IMR-90 (cell line): ENCODE measurements around the gene EIF4ENIF1. TPM values are rescaled to one million over a fixed set of nuclear protein-coding genes. Genes with fewer than 3 reads are reported as not detected.
"Not testable (repeated sequence)": the region's sequence is repeated elsewhere in the genome, so short reads cannot be mapped to it uniquely, and the experiment has no call there.

ENCODE experiments used
- ATAC-seq: fragments of 200-7000 bp; cut with Tn5 transposase; 2 replicates; pipeline ENCODE4 v1.9.1; 2020; ENCODE audit warnings: low read depth, mild to moderate bottlenecking, moderate library complexity
- BruUV-seq: library from RNA; stranded (reverse); fragments of 400-500 nt; replicated peaks from 2 replicates; lab custom pipeline; 2021; lab: Mats Ljungman, UMichigan
- CTCF ChIA-PET: fragments of 300-600 bp; formaldehyde crosslinking; extraction: SDS; loops from one replicate; lab custom pipeline; 2021; ENCODE audit warnings: antibody characterized with exemption; lab: Yijun Ruan, JAX
- POLR2A ChIA-PET: fragments of 300-600 bp; sonication (Branson Sonifier 250); formaldehyde crosslinking; loops from one replicate; lab custom pipeline; 2022; ENCODE audit warnings: antibody characterized with exemption; ENCODE audit not compliant: unreplicated experiment; lab: Charles Lee
- DNase-seq: peaks from one replicate; pipeline ENCODE4 v3.0.0; 2013
- H2AFZ ChIP-seq: replicated peaks from 2 replicates; pipeline ENCODE3; 2013; ENCODE audit warnings: low read length, mild to moderate bottlenecking; ENCODE audit not compliant: poor library complexity
- H2AK5ac ChIP-seq: 2 replicates; pipeline ENCODE4 v1.6.1; 2013; ENCODE audit warnings: low read depth, low read length, inconsistent platforms
- H2AK9ac ChIP-seq: replicated peaks from 2 replicates; pipeline ENCODE3; 2013; ENCODE audit warnings: mild to moderate bottlenecking, low read depth, low read length, moderate library complexity; ENCODE audit not compliant: poor library complexity
- H2BK120ac ChIP-seq: 2 replicates; pipeline ENCODE4 v1.6.1; 2013; ENCODE audit warnings: low read depth, low read length, inconsistent platforms
- H2BK15ac ChIP-seq: 3 replicates; pipeline ENCODE4 v1.6.1; 2013; ENCODE audit warnings: low read depth, low read length, inconsistent platforms
- H2BK20ac ChIP-seq: 2 replicates; pipeline ENCODE4 v1.6.1; 2013; ENCODE audit warnings: low read depth, mild to moderate bottlenecking, inconsistent platforms, low read length, moderate library complexity
- H2BK5ac ChIP-seq: 2 replicates; pipeline ENCODE4 v1.6.1; 2013; ENCODE audit warnings: mild to moderate bottlenecking, low read depth, low read length, inconsistent platforms; ENCODE audit not compliant: poor library complexity, severe bottlenecking
- H3K14ac ChIP-seq: replicated peaks from 2 replicates; pipeline ENCODE4 v1.6.1; 2013; ENCODE audit warnings: low read depth, low read length, inconsistent platforms
- H3K18ac ChIP-seq: 2 replicates; pipeline ENCODE4 v1.6.1; 2013; ENCODE audit warnings: low read depth, low read length, control low read depth
- H3K23ac ChIP-seq: 2 replicates; pipeline ENCODE4 v1.6.1; 2013; ENCODE audit warnings: low read depth, low read length, inconsistent platforms
- H3K27ac ChIP-seq: 2 replicates; pipeline ENCODE4 v1.5.1; 2013; ENCODE audit warnings: mild to moderate bottlenecking, control low read depth, low read length; ENCODE audit not compliant: insufficient read depth
- H3K27me3 ChIP-seq: 2 replicates; pipeline ENCODE4 v1.6.1; 2013; ENCODE audit warnings: low read length; ENCODE audit not compliant: control insufficient read depth, insufficient read depth
- H3K36me3 ChIP-seq: 2 replicates; pipeline ENCODE4 v1.6.1; 2013; ENCODE audit warnings: low read length, mixed read lengths; ENCODE audit not compliant: control insufficient read depth, insufficient read depth
- H3K4ac ChIP-seq: 2 replicates; pipeline ENCODE4 v1.6.1; 2013; ENCODE audit warnings: low read depth, low read length, inconsistent platforms
- H3K4me1 ChIP-seq: 2 replicates; pipeline ENCODE4 v1.6.1; 2013; ENCODE audit warnings: low read length, mixed read lengths; ENCODE audit not compliant: control insufficient read depth, insufficient read depth
- H3K4me2 ChIP-seq: 2 replicates; pipeline ENCODE4 v1.6.1; 2013; ENCODE audit warnings: low read depth, mild to moderate bottlenecking, control low read depth, low read length, moderate library complexity
- H3K4me3 ChIP-seq: 2 replicates; pipeline ENCODE4 v1.5.1; 2013; ENCODE audit warnings: low read depth, mild to moderate bottlenecking, control low read depth, low read length, moderate library complexity; ENCODE audit not compliant: insufficient read depth
- H3K56ac ChIP-seq: 2 replicates; pipeline ENCODE4 v1.6.1; 2013; ENCODE audit warnings: low read length, inconsistent platforms; ENCODE audit not compliant: insufficient read depth; ENCODE audit errors: extremely low read depth
- H3K79me1 ChIP-seq, 2 experiments: 2 replicates each; pipeline ENCODE4 v1.6.1; 2013; ENCODE audit warnings: low read length in 2 of 2, inconsistent platforms in 1 of 2, low read depth in 1 of 2
- H3K9ac ChIP-seq: 2 replicates; pipeline ENCODE4 v1.6.1; 2013; ENCODE audit warnings: low read depth, low read length, control low read depth
- H3K9me1 ChIP-seq: 2 replicates; pipeline ENCODE4 v1.6.1; 2013; ENCODE audit warnings: low read length, inconsistent platforms; ENCODE audit not compliant: insufficient read depth
- H3K9me3 ChIP-seq: 2 replicates; pipeline ENCODE4 v1.6.1; 2013; ENCODE audit warnings: low read length; ENCODE audit not compliant: control insufficient read depth, insufficient read depth
- H4K20me1 ChIP-seq: 2 replicates; pipeline ENCODE4 v1.6.1; 2013; ENCODE audit warnings: low read length, inconsistent platforms; ENCODE audit not compliant: insufficient read depth
- H4K5ac ChIP-seq: 2 replicates; pipeline ENCODE4 v1.6.1; 2013; ENCODE audit warnings: mild to moderate bottlenecking, low read depth, low read length, control low read depth
- H4K8ac ChIP-seq, 2 experiments: 2 replicates each; pipeline ENCODE4 v1.6.1; 2013; ENCODE audit warnings: low read depth in 2 of 2, low read length in 2 of 2, control low read depth in 1 of 2, inconsistent platforms in 1 of 2
- H4K91ac ChIP-seq: 2 replicates; pipeline ENCODE4 v1.6.1; 2013; ENCODE audit warnings: low read depth, low read length, inconsistent platforms; ENCODE audit not compliant: insufficient read depth
- WGBS, 2 experiments: methylation state at CpG; one replicate each; pipeline versions ENCODE4 v1.1.5 to v1.1.7; 2013; ENCODE audit warnings: missing lambda C conversion rate in 2 of 2; ENCODE audit not compliant: insufficient read length in 1 of 2; ENCODE audit errors: extremely low coverage in 2 of 2; 5-methylcytosine and 5-hydroxymethylcytosine counted together
- dilution Hi-C: fragments of 300-500 bp; cut with HindIII; formaldehyde crosslinking; loops from one replicate; pipeline ENCODE4 v1.14.3; 2018; ENCODE audit warnings: low sequenced_read_pairs; ENCODE audit not compliant: unreplicated experiment
- in situ Hi-C: fragments of 300-500 bp; cut with MboI; formaldehyde crosslinking; loops from 3 replicates; pipeline ENCODE4 v1.14.3; 2019; ENCODE audit warnings: low sequenced_read_pairs, inconsistent platforms, mixed read lengths
- intact Hi-C: fragments of 100-400 bp; cut with micrococcal nuclease; formaldehyde crosslinking; loops from 2 replicates; pipeline ENCODE4 v1.10.0; 2022
- polyA plus RNA-seq, 3 experiments: library from polyadenylated mRNA; depleted of rRNA; stranded (reverse); fragments of >200 nt; gene quantifications; 2 replicates each; pipeline ENCODE4 v1.2.3, GENCODE V29; 2012; ENCODE audit warnings: low replicate concordance in 1 of 3
- total RNA-seq: library from RNA; depleted of rRNA; stranded (reverse); fragments of >200 nt; gene quantifications from 2 replicates; pipeline ENCODE4 v1.2.3, GENCODE V29; 2012

Gene EIF4ENIF1
- total and polyA plus RNA-seq, 2 of the 4 experiments (the other 2 are of a cell fraction), result 14.7 to 16.0 TPM

- H3K23ac ChIP-seq, H2AK5ac ChIP-seq, H2BK15ac ChIP-seq, H3K18ac ChIP-seq, H3K4me3 ChIP-seq, ATAC-seq, H3K9me3 ChIP-seq, intact Hi-C loops, H3K4ac ChIP-seq, H4K91ac ChIP-seq, H3K9ac ChIP-seq, POLR2A ChIA-PET, H2BK20ac ChIP-seq, H2BK120ac ChIP-seq, H3K27ac ChIP-seq, H2AFZ ChIP-seq, H2BK5ac ChIP-seq, H3K27me3 ChIP-seq, H3K4me1 ChIP-seq, H3K56ac ChIP-seq, H2AK9ac ChIP-seq, H4K8ac ChIP-seq, dilution Hi-C loops, H4K5ac ChIP-seq, BruUV-seq, H3K9me1 ChIP-seq, H3K4me2 ChIP-seq, H3K14ac ChIP-seq, DNase-seq, CTCF ChIA-PET, in situ Hi-C loops: not testable (repeated sequence)
- Histone ChIP-seq H4K20me1 (peaks cover 20% of the 10 kb centered on the region), H3K36me3 (peaks cover 44% of the 10 kb centered on the region), H3K79me1 (peaks cover 31 to 71% of the 10 kb centered on the region in 2 experiments)
- no CpG with 5 or more reads among the region's 8 CpGs for WGBS, 2 experiments
Observed at GRCh38 chr22:31482470-31482869, 7.2 kb downstream of the EIF4ENIF1 start.
